ENCODE results near the gene KIF18B.

KIF18B gene

GRCh38 chr17:44878627-44879221 is 68.8 kb downstream of the KIF18B start:
- DNase-seq (ENCODE audit: low read depth, low spot score), result no peak

DNA sequence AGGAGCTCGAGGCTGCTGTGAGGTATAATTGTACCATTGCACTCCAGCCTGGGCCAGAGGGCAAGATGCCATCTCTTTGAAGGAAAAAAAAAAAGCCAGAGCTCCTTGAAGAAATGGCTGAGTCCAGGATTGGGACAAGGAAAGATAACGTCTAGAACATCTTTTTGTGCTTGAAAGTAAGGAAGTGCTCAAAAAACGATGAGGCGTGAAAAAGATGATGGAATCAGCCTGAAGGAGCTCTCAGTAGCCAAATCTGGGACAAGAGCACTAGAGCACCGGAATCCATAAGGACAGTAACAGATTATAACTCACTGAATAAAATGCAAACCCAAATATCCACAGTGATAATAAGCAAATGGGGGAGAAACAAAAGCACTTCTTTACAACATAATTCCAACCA is 70.5 kb downstream of the KIF18B start:
- no peak for DNase-seq (ENCODE audit: low read depth, low spot score)

DNA sequence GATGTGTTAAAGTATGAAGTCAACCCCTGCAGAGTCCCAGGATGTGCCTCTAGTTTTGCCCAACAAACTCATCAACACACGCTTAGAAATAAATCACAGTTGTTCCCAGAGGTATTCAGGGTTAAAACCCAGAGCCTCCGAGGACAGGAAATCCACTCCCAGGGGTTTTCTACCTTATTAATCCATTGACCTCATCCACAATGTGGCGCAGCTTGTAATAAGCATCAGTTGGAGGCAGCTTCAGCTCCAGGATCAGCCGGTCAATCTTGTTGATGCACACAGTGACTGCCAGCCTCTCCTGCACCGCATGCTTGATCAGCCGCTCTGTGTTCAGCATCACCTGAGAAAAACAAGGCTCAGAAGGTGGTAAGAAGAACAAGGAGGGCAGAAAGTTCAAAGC is 71.8 kb downstream of the KIF18B start:
- DNase-seq (ENCODE audit: low read depth, low spot score), result no peak
